H4 (cell line): ENCODE results near the gene CNP. TPM values are rescaled to one million over a fixed set of nuclear protein-coding genes. Genes with fewer than 3 reads are reported as not detected.
A peak's percentile ranks its signal among the peaks of the same experiment; 100 is the strongest.

ENCODE experiments used
- DNase-seq: peaks from one replicate; pipeline ENCODE4 v3.0.0-alpha.2; 2015; ENCODE audit warnings: low spot score
- total RNA-seq: library from RNA; depleted of rRNA; stranded (reverse); fragments of >200 nt; shearing (Covaris generic); gene quantifications from 2 replicates; pipeline ENCODE4 v1.2.3, GENCODE V29; 2014

Gene CNP
- total RNA-seq, 1 experiment from 2014 or later: 64.8 TPM

DNA sequence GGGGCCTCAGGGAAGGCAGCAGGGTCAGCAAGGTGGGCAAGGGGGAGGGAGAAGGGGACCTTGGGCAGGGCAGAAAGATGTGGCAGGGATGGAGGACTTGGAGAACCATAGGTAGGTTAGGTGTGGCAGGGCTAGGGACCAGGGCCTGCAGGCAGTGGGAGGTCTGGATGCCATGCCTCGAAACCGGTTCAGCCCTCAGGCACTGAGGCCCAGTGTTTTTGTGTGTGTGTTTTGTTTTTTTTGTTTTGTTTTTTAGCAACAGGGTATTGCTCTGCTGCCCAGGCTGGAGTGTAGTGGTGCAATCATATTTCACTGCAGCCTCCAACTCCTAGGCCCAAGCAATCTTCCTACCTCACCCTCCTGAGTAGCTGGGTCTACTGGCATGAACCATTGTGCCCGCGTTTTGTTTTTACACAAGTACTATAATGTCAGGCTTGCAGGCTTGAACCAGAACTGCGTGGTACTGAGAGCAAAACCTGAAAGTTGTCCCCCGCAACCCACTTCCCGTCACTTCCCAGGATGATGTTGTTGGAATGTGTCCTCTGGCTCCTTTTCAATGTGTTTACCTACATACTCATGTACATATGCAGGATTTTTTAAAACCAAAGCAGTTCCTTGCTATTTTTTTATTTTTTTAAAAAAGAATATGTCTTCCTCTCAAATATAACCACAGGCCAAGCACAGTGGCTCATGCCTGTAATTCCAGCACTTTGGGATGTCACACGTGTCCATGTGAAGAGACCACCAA lies 23.8 kb upstream of the CNP start:
- DNase-seq: no peak

GRCh38 chr17:41943492-41943891 lies 23.1 kb upstream of the CNP start:
- DNase-seq: no peak

DNA sequence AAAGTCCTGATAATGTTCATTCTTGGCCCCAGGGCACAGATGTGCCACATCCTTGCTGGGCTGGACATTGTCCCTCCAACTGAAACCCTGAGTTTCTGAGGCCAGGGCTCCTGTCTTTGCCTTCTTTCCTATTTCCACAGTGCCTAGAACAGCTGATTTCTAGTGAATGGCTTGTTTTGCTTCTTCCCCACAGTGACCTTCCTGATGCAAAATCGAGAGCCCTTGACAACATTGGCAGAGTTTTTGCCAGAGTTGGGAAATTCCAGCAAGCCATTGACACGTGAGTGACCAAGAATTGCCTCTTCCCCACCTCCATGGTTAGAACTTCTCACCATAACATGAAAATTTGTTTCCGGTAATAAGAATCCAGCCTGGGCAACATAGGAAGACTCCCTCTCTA lies 21.7 kb upstream of the CNP start:
- no peak for DNase-seq

DNA sequence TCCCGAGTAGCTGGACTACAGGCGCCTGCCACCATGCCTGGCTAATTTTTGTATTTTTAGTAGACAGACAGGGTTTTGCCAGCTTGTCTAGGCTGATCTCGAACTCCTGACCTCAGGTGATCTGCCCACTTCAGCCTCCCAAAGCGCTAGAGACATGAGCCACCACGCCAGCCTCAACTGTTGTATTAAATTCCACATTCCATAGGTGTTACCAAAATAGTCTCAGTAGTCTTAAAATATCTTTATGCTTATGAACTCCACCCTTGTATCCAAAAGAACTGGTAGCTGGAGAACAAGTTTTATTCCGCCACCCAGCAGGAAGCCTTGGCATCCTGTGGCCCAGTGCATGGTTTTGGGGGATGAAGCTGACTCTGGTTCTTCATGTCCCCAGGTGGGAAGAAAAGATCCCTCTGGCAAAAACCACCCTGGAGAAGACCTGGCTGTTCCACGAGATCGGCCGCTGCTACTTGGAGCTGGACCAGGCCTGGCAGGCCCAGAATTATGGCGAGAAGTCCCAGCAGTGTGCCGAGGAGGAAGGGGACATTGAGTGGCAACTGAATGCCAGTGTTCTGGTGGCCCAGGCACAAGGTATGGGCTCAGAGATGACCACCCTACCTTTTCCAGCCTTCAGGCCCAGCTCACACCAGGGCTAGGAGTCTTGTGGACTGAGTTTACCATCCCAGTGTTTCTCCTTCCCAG lies 17.7 kb upstream of the CNP start:
- DNase-seq: no peak

DNA sequence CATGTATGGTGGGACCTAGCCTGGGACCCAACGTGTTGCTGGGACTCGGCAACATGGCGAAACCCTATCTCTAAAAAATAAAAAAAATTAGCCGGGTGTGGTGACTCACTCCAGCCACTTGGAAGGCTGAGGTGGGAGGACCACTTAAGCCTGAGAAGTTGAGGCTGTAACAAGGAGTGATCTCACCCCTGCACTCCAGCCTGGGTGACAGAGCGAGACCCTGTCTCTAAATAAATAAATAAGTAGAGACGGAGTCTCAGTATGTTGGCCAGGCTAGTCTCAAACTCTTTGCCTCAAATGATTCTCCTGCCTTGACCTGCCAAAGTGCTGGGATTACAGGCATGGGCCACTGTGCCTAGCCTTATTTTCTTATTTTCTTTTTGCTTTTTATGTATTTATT lies 10.1 kb upstream of the CNP start:
- no peak for DNase-seq

DNA sequence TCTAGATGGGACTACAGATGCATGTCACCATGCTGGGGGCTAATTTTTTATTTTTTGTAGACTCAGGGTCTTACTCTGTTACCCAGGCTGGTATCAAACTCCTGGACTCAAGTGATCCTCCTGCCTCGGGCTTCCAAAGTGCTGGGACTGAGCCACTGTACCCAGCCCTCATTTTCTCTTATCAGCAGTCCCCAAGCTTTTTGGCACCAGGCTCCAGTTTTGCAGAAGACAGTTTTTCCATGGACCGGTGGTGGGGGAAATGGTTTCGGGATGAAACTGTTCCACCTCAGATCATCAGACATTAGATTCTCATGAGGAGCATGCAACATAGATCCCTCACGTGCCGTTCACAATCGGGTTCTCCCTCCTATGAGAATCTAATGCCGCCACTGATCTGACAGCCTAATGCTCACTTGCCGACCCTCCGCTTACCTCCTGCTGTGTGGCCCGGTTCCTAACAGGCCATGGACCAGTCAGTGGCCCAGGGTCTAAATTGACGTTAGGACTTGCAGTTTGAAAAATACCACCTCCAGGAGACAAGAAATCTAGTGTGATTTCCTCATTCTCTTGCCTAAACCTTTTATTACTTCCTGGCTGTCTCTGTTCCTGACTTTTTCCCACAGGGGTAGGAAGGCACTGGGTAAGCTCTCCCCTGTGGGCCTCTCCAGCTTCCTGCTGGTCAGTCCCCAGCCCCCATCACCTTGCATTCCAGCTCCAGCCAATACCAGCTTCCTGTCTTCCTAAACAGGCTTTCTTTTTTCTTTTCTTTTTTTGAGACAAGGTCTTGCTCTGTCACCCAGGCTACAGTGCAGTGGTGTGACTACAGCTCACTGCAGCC lies 9.3 kb upstream of the CNP start:
- peak; percentile 34 for DNase-seq

DNA sequence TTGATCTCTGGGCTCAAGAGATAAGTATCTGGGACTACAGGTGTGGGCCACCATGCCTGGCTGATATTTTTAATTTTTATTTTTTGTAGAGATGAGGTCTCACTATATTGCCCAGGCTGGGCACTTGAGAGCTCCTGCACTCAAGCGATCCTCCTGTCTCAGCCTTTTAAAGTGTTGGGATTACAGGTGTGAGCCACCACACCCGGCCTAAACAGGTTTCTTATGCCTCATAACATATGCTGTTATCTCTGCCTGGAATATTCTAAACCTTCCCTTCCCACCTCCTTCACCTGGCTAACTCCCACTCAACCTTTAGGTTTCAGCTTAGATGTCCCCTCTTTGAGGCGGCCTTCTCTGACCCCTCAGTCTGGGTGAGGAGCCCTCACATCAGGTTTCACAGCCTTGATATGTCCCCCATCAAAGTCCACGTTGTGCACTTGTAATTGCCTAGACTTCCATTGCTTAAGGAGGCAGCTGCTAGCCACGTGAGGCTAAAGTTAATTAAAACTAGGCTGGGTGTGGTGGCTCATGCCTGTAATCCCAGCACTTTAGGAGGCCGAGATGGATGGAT lies 8.6 kb upstream of the CNP start:
- DNase-seq: no peak

- no peak for DNase-seq
Observed at GRCh38 chr17:41959030-41959335, 7.6 kb upstream of the CNP start.

- no peak for DNase-seq
Observed at GRCh38 chr17:41959336-41960095, 7.1 kb upstream of the CNP start.

DNA sequence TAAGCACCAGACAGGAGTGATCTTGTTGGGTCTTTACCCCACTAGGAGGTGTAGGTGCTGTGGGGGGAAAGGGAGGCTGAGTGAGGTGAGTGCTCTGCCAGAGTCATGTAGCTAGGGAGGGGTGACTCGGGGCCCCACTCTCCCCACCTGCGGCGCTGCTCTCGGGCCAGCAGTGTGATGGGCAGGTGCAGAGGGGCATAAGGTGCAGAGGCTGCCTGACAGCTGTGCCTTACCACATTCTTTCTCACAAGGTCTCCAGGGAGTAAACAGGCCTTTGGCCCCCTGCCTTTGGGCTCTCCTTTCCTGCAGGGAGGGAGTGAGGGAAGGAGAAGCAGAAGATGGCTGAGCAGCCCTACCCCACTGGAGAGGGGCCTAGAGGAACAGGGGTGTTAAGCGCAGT lies 4.5 kb upstream of the CNP start:
- no peak for DNase-seq

- peak; percentile 44 for DNase-seq
Observed at GRCh38 chr17:41962768-41963434, 3.7 kb upstream of the CNP start.

DNA sequence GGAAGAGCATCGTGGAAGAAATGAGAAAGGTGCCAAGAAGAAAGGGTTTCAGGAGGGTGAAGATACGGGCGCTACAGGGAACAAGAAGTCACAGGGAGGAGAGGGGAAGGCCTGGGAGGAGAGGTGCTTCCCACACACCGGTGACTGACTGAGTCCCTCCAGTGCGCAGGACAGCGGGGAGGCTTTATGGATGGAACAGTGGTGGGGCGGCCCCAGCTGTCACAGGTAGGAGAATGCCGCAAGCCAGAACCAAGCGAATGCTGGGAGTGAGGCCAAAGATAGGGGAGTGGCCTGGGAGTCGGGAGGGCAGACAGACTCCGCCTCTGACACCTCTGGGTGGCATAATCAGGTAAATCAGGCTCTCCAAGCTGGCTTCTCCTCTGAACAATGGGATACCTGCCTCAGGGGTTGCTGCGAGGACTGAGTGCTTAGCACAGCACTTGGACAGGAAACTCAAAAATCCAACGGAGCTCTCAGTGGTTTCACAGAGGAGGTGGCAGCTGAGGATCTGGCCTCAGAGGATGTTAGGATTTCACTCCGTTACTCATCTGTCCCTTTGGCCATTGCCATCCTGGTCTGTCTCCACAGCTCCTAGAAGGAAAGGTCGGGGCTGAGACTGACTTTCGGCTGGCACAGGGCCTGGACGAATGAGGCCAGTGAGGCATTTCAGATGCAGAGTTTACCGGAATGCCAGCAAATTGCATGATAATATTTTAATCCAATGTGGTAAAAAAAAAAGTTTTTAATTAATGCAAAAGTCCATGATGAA lies 717 bp upstream of the CNP start:
- DNase-seq: no peak

- no peak for DNase-seq
Observed at GRCh38 chr17:41967141-41967920, 736 bp downstream of the CNP start.

DNA sequence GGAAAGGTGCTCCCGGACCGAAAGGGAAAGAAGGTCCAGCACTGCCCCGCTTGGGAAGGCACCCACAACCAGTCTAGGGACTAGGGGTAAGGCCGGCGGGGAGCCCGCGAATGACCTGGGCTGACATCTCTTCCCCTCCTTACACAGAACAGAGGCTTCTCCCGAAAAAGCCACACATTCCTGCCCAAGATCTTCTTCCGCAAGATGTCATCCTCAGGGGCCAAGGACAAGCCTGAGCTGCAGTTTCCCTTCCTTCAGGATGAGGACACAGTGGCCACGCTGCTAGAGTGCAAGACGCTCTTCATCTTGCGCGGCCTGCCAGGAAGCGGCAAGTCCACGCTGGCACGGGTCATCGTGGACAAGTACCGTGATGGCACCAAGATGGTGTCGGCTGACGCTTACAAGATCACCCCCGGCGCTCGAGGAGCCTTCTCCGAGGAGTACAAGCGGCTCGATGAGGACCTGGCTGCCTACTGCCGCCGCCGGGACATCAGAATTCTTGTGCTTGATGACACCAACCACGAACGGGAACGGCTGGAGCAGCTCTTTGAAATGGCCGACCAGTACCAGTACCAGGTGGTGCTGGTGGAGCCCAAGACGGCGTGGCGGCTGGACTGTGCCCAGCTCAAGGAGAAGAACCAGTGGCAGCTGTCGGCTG lies 1.5 kb downstream of the CNP start:
- DNase-seq: no peak

DNA sequence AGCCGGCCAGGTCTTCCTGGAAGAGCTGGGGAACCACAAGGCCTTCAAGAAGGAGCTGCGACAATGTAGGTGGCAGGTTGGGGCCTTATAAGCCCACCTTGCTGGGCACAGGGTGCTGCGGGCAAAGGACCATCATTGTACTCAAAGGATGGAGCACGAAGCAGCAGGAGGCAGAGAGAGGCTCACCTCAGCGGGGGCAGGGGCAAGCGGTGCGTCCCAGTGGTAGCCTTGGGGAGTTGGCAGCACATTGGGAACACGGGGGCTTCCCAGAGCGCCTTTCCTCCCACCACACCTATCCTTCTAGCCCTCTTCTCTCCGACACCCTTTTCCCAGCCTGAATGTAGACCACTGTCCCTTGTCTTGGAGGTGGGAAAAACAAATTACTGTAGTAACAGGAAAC lies 2.1 kb downstream of the CNP start:
- DNase-seq: no peak

- no peak for DNase-seq
Observed at GRCh38 chr17:41970901-41971331, 4.3 kb downstream of the CNP start.

DNA sequence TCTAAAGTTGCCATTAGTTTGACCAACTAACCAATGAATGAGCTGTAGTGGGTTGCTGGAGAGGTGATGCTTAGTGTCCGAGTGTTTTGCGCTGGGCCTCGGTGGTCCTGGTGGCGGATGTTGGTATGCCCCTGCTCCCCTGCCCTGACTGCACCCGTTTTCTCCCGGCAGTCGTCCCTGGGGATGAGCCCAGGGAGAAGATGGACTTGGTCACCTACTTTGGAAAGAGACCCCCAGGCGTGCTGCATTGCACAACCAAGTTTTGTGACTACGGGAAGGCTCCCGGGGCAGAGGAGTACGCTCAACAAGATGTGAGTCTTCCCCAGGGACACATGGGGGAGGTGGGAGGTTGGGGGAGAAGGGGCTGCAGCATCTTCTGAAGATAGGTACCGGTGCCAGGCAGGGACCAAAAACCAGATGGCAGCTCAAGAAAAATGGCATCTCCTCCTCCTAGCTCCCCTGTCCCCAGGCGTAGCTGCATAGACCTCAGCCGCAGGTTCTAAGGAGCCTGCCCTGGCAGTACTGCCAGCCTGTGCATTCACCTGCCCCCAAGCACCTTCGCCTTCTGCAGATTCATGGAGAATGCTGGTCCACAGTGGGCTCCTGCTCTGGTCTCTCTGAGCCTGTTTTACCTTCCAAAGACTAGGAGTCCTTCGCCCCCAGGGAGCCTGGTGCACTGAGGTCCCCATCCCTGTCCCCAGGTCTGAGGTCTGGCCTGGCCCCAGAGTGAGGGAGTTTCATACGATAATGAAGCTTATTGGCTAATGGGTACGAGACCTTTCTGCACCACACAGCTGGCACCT lies 5.3 kb downstream of the CNP start:
- no peak for DNase-seq
